Measurements from ENCODE around the gene NR2F1-AS1.

The NR2F1-AS1 gene

GRCh38 chr5:93454896-93455295 lies 126.1 kb downstream of the NR2F1-AS1 start:
- no peak overlapping the region for H3K9ac ChIP-seq (ENCODE audit: low read length)
- no peak for DNase-seq
- H4K20me1 ChIP-seq (ENCODE audit: insufficient read depth, low read length) = no peaks in the 10 kb centered on the region
- no peak overlapping the region for H3K4me3 ChIP-seq (ENCODE audit: low read length)
- no peaks in the 10 kb centered on the region for H3K27me3 ChIP-seq (replicated peaks; ENCODE audit: insufficient read depth, low read length)
- H3K4me1 ChIP-seq (ENCODE audit: low read length) = no peaks in the 10 kb centered on the region
- H3K36me3 ChIP-seq (replicated peaks; ENCODE audit: insufficient read depth, low read length) = no peaks in the 10 kb centered on the region
- no peak overlapping the region for H2AFZ ChIP-seq (ENCODE audit: low read length)
- H3F3A ChIP-seq (ENCODE audit: insufficient read depth, low read length) = no peaks in the 10 kb centered on the region
- no peaks in the 10 kb centered on the region for H3K79me2 ChIP-seq (ENCODE audit: low read length)
- no peaks in the 10 kb centered on the region for H3K9me2 ChIP-seq (replicated peaks; ENCODE audit: insufficient read depth, low read length)
- no peak overlapping the region for H3K27ac ChIP-seq (ENCODE audit: low read length)
- H3K4me2 ChIP-seq (ENCODE audit: low read depth, low read length) = no peak overlapping the region
- H3K9me3 ChIP-seq (replicated peaks; ENCODE audit: insufficient read depth, low read length) = no peaks in the 10 kb centered on the region
- TF ChIP-seq CTCF (IDR thresholded peaks at IDR 0.05; ENCODE audit: low read length) = no peak
- no peak for TF ChIP-seq EZH2 (optimal IDR thresholded peaks at IDR 0.05; ENCODE audit: low read depth, low read length)
- no peak for TF ChIP-seq EZH2phosphoT487 (IDR thresholded peaks at IDR 0.05; ENCODE audit: low read length)

DNA sequence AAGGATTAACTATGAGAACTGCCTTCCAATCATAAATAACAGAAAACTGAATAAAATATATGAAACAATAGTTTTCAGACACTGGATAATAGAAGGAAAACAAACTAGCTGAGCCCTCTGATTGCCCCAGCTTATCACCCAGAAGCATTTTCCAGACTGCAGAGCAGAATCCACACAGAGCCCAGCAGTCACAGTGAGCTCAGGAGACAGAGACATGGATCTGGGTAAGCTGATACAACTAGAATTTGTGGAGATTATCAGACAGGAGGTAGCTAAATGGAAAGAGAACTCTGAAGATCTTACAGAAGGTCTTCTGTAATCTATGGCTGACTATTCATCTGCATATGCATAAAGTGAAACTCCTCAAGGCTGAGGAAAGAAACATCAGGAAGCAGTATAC lies 128.8 kb downstream of the NR2F1-AS1 start:
- H2AFZ ChIP-seq (ENCODE audit: low read length) = no peak overlapping the region

GRCh38 chr5:93438124-93438523 lies 142.9 kb downstream of the NR2F1-AS1 start:
- no peaks in the 10 kb centered on the region for H3K36me3 ChIP-seq (replicated peaks; ENCODE audit: insufficient read depth, low read length)
- no peaks in the 10 kb centered on the region for H3K79me2 ChIP-seq (ENCODE audit: low read length)
- no peak for TF ChIP-seq EZH2phosphoT487 (IDR thresholded peaks at IDR 0.05; ENCODE audit: low read length)
- no peak for TF ChIP-seq EZH2 (optimal IDR thresholded peaks at IDR 0.05; ENCODE audit: low read depth, low read length)
- TF ChIP-seq CTCF (IDR thresholded peaks at IDR 0.05; ENCODE audit: low read length) = no peak
- no peak overlapping the region for H3K4me3 ChIP-seq (ENCODE audit: low read length)
- H3K4me2 ChIP-seq (ENCODE audit: low read depth, low read length) = no peak overlapping the region
- DNase-seq = no peak
- no peak overlapping the region for H2AFZ ChIP-seq (ENCODE audit: low read length)
- no peaks in the 10 kb centered on the region for H4K20me1 ChIP-seq (ENCODE audit: insufficient read depth, low read length)
- no peaks in the 10 kb centered on the region for H3F3A ChIP-seq (ENCODE audit: insufficient read depth, low read length)
- no peaks in the 10 kb centered on the region for H3K9me2 ChIP-seq (replicated peaks; ENCODE audit: insufficient read depth, low read length)
- no peaks in the 10 kb centered on the region for H3K27me3 ChIP-seq (replicated peaks; ENCODE audit: insufficient read depth, low read length)
- no peaks in the 10 kb centered on the region for H3K9me3 ChIP-seq (replicated peaks; ENCODE audit: insufficient read depth, low read length)
- H3K4me1 ChIP-seq (ENCODE audit: low read length) = no peaks in the 10 kb centered on the region
- no peak overlapping the region for H3K9ac ChIP-seq (ENCODE audit: low read length)
- H3K27ac ChIP-seq (ENCODE audit: low read length) = no peak overlapping the region

More for the DNA sequence above, 128.8 kb downstream of the NR2F1-AS1 start:
- DNase-seq = no peak
- Histone ChIP-seq H3K9me3 (replicated peaks; ENCODE audit: insufficient read depth, low read length) (no peaks in the 10 kb centered on the region), H3K27me3 (replicated peaks; ENCODE audit: insufficient read depth, low read length) (no peaks in the 10 kb centered on the region), H3K4me1 (ENCODE audit: low read length) (no peaks in the 10 kb centered on the region), H3K4me3 (ENCODE audit: low read length) (no peak overlapping the region), H4K20me1 (ENCODE audit: insufficient read depth, low read length) (no peaks in the 10 kb centered on the region), H3K36me3 (replicated peaks; ENCODE audit: insufficient read depth, low read length) (no peaks in the 10 kb centered on the region), H3K4me2 (ENCODE audit: low read depth, low read length) (no peak overlapping the region), H3F3A (ENCODE audit: insufficient read depth, low read length) (no peaks in the 10 kb centered on the region), H3K9ac (ENCODE audit: low read length) (no peak overlapping the region), H3K79me2 (ENCODE audit: low read length) (no peaks in the 10 kb centered on the region), H3K9me2 (replicated peaks; ENCODE audit: insufficient read depth, low read length) (no peaks in the 10 kb centered on the region), H3K27ac (ENCODE audit: low read length) (no peak overlapping the region)
- TF ChIP-seq CTCF (IDR thresholded peaks at IDR 0.05; ENCODE audit: low read length) = no peak
- TF ChIP-seq EZH2 (optimal IDR thresholded peaks at IDR 0.05; ENCODE audit: low read depth, low read length) = no peak
- no peak for TF ChIP-seq EZH2phosphoT487 (IDR thresholded peaks at IDR 0.05; ENCODE audit: low read length)

Measured in MM.1S (cell line).